GM21381 (cell line): ENCODE results near the gene TMEM135.

Experiments
- ATAC-seq: cut with Tn5 transposase; IDR thresholded peaks from one replicate; pipeline ENCODE4 v1.9.1; 2021; ENCODE audit warnings: mild to moderate bottlenecking, moderate library complexity; ENCODE audit not compliant: unreplicated experiment

The TMEM135 gene

GRCh38 chr11:87190071-87190470 is 152.3 kb downstream of the TMEM135 start:
- no peak for ATAC-seq

DNA sequence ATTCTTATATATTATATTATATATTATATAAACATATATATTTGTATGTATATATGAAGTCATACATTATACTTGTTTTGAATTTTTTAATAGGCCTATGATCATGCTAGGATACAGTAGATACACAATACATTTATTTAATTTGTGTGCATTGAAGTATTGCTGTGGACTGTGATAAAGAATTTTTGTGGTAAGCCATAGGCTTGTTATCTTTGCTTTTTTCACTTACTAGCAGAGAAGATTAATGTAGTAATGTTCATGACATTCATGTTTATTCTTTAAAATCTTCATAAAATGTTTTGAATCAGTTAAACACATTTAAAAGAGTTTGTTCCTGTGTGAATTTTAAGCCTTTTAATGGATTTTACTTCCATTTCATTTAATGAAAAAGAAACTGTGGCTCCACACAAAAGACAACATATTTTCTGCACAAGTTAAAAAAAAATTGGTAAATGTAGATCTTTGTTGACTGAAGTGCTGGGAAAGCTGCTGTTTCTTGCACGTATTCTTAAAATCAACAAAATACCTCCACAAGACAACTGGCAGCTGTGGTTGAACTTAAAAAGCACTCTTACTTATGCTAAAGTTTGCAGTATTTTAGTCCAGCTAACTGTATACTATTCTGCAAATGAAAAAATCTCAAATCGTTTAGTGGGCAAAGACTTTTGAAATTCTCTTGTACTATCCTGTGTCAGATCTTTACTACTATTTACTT is 156.2 kb downstream of the TMEM135 start:
- ATAC-seq, result no peak

DNA sequence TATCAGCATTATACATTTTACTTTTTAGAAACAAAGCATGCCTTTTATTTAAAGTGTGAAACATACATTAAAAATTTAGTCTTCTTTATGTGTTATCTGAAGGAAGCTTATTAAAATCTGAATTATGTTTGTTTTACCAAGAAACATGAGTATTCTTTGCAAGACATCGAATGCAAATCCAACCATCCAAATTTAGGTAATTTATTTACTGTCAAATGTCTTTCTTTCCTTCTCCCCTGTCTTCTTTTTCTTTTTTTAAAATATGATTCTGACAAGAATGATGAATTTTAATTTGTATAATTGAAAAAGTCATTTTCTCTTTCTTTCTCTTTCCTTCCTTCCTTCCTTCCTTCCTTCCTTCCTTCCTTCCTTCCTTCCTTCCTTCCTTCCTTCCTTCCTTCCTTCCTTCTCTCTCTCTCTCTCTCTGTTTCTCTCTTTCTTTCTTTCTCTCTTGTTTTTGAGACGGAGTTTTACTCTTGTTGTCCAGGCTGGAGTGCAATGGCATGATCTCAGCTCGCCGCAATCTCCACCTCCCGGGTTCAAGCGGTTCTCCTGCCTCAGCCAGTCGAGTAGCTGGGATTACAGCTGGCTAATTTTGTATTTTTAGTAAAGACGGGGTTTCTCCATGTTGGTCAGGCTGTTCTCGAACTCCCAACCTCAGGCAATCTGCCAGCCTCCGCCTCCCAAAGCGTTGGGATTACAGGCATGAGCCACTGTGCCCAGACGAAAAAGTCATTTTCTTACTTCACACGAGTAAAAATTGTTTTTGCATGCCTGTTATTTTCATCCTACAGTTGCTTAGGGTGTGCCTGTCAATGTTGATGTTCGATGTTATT is 157.5 kb downstream of the TMEM135 start:
- ATAC-seq, result no peak

DNA sequence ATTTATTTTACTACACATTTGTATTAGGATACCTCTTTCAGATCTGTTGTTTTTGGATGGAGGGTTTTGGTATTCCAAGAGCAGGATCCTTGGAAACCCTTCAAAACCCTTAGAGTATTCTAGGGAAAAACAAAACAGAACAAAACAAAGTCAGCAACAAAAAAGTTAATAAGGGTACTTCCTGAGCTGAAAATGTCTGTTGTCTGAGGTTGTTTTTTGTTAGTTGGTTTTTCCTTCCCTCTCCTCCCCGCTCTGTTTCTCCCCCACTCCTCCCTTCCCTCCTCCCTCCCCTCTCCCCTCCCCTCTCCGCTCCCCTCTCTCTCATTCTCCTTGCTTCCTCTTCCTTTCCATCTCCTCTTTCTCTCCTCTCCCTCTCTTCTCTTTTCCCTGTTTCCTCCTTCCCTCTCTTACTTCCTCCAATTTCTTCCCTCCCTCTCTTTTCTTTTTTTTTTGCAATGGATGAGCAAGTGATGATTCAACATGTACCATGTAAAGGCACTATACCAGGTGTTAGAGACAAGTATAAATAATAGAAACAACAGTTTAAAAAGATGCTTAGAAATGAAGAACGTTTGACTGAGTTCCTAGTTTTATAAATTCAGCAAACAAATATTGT is 160.6 kb downstream of the TMEM135 start:
- ATAC-seq, result no peak

DNA sequence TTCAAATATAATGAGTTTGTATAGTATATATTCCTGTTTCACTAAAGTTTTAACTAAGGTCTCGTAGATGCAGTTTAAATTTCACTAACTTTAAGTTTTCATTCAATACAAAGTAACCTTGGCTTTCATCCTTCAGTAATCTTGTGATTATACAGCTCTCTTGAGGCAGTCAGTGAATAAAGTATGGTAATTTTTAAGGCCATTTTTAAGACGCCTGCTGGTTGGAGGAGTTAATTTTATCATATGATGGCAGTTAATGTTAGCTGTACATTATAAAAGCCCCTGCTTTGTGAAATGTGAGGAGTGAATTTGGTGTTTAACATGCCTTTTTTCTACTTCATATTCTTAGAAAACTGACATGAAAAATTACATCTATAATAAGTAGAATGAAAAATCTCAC is 163.6 kb downstream of the TMEM135 start:
- no peak for ATAC-seq

DNA sequence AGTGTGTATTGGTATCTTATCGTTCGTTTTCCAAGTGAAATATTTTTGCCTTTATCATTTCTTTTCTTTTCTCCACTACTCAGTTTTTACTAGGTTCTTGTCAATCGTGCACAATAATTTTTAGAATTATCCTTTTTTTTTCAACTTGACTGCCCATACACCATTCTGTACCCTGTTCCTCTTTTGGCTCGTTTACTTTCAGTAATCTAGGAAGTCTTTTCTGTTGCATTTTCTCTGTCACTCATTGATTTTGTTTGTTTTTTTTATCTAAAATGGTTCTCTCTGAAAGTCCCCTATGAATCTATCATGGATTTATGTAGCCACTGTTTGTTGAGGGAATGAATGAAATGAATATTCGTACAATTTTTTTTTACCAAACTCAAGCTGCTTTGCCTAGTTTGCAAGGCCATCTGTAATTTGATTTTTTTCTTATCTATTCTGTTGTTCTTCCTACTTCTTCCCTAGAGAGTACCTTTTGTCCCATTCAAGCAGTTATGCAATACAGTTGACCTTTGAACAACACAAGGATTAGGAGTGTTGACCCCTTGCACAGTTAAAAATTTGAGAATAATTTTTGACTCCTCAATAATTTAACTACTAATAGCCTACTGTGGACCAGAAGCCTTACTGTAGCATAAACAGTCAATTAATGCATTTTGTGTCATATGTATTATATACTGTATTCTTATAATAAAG is 166.3 kb downstream of the TMEM135 start:
- ATAC-seq, result no peak

- ATAC-seq, result no peak
These were observed 175.2 kb downstream of the TMEM135 start for GRCh38 chr11:87212891-87213290.

DNA sequence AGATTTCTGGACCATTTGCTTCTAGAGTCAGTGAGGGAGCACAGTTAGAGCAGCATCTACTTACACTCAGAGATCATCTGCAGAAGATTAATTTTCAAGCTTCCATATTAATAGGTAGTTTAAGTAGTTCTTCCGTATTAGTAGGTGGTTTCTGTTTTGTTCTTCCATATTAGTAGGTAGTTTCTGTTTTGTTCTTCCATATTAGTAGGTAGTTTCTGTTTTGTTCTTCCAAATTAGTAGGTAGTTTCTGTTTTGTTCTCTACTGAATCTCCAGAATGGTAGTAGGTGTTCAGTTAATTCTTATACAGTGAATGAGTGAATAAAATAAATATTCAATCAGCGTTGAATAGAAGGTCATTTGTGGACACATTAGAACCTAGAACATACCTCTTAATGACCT is 175.7 kb downstream of the TMEM135 start:
- peak; percentile 76 for ATAC-seq

- ATAC-seq, result no peak
These were observed 177.5 kb downstream of the TMEM135 start for GRCh38 chr11:87215236-87215635.

DNA sequence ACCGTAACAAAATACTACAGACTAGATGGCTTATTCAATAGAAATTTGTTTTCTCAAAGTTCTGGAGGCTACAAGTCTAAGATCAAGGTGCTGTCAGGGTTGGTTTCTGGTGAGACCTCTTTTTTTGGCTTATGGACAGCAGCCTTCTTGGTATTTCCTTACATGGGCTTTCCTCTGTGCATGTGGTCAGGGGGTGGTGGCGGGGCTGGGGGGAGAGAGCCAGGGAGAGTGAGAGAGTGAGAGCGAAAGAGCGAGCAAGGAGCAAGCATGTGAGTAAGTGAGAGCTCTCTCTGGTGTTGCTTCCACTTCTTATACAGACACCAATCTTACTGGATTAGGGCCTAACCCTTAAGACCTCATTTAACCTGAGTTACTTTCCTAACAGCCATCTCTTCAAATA is 181.5 kb downstream of the TMEM135 start:
- ATAC-seq, result no peak

DNA sequence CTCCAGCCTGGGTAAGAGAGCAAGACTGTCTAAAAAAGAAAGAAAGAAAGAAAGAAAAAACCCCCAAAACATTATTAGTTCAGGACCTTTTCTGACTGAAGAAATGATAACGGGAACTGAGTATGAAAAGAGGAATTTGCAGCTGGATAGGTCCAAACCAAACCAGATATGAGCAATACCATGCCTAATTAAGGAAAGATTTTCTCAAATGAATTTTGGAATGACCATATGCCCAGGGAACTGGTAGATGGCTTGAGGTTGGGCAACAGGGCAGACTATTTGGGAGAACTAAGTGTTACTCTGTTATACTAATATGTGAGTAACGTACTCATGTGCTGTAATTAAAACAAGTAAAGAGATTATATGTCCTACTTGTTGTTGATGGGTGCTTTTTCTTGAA is 186.1 kb downstream of the TMEM135 start:
- no peak for ATAC-seq

- no peak for ATAC-seq
These were observed 186.8 kb downstream of the TMEM135 start for GRCh38 chr11:87224486-87224885.

- no peak for ATAC-seq
These were observed 191.1 kb downstream of the TMEM135 start for GRCh38 chr11:87228820-87229219.

DNA sequence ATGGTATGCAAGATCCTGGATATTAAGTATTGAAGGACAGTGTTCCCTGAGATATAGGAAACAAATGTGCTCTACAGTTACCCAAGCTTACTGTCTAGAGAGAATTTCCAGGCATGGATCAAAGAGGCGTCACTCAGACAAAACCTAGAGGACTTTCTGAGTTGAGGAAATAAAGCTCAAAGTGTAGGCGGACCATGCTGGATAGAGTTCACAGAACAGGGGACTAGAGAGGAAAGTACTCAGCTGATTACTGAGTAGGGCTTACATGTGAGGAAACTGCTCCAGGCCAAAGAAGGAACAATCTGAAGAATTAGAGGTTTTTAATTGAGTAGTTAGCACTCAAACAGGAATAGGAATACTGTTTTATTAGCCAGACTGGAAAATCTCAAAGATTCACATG is 193.3 kb downstream of the TMEM135 start:
- no peak for ATAC-seq

- no peak for ATAC-seq
These were observed 194.6 kb downstream of the TMEM135 start for GRCh38 chr11:87232320-87232719.

DNA sequence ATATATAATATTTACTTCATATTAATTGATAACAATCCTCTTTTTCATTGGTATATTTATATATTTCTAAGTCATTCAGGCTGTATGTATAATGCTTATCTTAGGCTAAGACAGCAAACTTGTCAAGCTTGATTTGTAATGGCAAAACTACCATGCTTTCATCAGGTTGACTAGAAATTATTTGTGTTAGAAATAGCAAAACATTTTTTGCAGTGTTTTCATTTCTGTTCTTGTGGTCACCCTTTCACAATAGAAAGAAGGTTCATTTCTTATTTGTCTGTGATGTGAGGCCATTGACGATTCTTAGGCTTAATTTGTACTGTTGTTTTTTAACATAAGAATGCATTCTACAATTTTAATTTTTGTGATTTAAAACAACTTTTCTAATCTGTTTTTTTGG is 197.6 kb downstream of the TMEM135 start:
- ATAC-seq, result no peak

- no peak for ATAC-seq
These were observed 198.6 kb downstream of the TMEM135 start for GRCh38 chr11:87236368-87236767.

- no peak for ATAC-seq
These were observed 201.3 kb downstream of the TMEM135 start for GRCh38 chr11:87239001-87239400.

DNA sequence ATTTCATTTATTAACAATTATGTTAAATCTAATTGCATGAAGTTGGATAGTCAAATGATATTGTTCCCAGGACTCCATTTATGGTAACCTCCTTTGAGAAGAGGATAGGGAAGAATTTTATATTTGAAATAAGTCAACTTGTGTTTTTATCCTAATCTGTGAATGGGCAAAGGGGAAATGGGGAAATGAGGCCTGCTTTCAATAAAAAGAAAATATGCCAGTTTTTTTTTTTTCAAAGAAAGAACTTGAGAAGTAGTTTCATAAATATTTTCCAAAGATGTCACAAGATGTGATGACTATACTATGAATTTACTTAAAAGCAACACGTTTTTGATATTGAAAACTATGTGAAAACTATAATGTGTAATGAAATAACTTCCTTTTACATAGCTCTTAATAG is 201.8 kb downstream of the TMEM135 start:
- ATAC-seq, result no peak

DNA sequence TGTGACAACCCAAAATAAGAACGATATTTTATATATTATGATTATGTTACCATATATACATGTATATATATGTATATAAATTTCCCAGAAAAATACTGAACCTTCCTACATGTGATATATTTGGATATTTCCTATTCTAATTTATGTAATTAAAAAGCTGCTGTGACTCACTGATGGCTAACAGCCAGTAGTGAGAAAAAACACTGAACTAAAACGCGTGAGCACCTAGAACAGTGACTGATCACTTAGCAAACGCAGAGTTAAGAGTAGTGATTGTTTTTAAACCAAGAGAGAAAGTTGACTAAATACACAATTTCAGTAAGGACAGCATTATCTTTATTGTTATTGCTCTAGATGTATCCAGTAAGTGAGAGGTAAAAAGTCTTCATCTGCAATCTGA is 213.8 kb downstream of the TMEM135 start:
- no peak for ATAC-seq

- no peak for ATAC-seq
These were observed 215.1 kb downstream of the TMEM135 start for GRCh38 chr11:87252869-87253268.
